SH-SY5Y (cell line): ENCODE results near the gene TDRKH.

Experiments
- GATA2 ChIP-seq: IDR thresholded peaks from 2 replicates; pipeline ENCODE4 v1.6.1; 2011; ENCODE audit warnings: mild to moderate bottlenecking, low read depth, low read length
- GATA3 ChIP-seq: IDR thresholded peaks from 2 replicates; pipeline ENCODE4 v1.6.1; 2011; ENCODE audit warnings: low read depth, mild to moderate bottlenecking, low read length, moderate library complexity

Gene TDRKH

GRCh38 chr1:151800830-151801229 lies 10.5 kb upstream of the TDRKH start:
- TF ChIP-seq GATA2 (no peak), GATA3 (no peak)

- TF ChIP-seq GATA2 = no peak
- no peak for TF ChIP-seq GATA3
Observed at GRCh38 chr1:151799179-151800022, 9.1 kb upstream of the TDRKH start.

- TF ChIP-seq GATA3 = no peak
- no peak for TF ChIP-seq GATA2
Observed at GRCh38 chr1:151798571-151798970, 8.3 kb upstream of the TDRKH start.

GRCh38 chr1:151790940-151791651 lies 796 bp upstream of the TDRKH start:
- TF ChIP-seq GATA2 = no peak
- TF ChIP-seq GATA3 = no peak

GRCh38 chr1:151787689-151788088 lies 2.6 kb downstream of the TDRKH start:
- no peak for TF ChIP-seq GATA2
- no peak for TF ChIP-seq GATA3

- no peak for TF ChIP-seq GATA3
- no peak for TF ChIP-seq GATA2
Observed at GRCh38 chr1:151783796-151784195, 6.5 kb downstream of the TDRKH start.

- TF ChIP-seq GATA3 (no peak), GATA2 (no peak)
Observed at GRCh38 chr1:151782741-151783140, 7.6 kb downstream of the TDRKH start.

- TF ChIP-seq GATA2 (no peak), GATA3 (no peak)
Observed at GRCh38 chr1:151779852-151780251, 10.4 kb downstream of the TDRKH start.

- TF ChIP-seq GATA3 (no peak), GATA2 (no peak)
Observed at GRCh38 chr1:151777317-151777716, 13.0 kb downstream of the TDRKH start.

- TF ChIP-seq GATA2 = no peak
- TF ChIP-seq GATA3 = no peak
Observed at GRCh38 chr1:151776665-151777062, 13.6 kb downstream of the TDRKH start.

GRCh38 chr1:151775894-151776664 lies 14.2 kb downstream of the TDRKH start:
- TF ChIP-seq GATA2 (no peak), GATA3 (no peak)

- TF ChIP-seq GATA2 = no peak
- no peak for TF ChIP-seq GATA3
Observed at GRCh38 chr1:151774256-151774922, 15.9 kb downstream of the TDRKH start.

- TF ChIP-seq GATA2 (no peak), GATA3 (no peak)
Observed at GRCh38 chr1:151773702-151774101, 16.6 kb downstream of the TDRKH start.

- no peak for TF ChIP-seq GATA2
- TF ChIP-seq GATA3 = no peak
Observed at GRCh38 chr1:151763990-151764389, 26.3 kb downstream of the TDRKH start.
